ENCODE data around the gene VPS50. TPM values are rescaled to one million over a fixed set of nuclear protein-coding genes. Genes with fewer than 3 reads are reported as not detected.

Gene VPS50
- total RNA-seq, 1 experiment from 2014 or later, result 9.2 TPM

GRCh38 chr7:93279541-93279940, 47.4 kb downstream of the VPS50 start (continued):
- TF ChIP-seq, protein P1, sequence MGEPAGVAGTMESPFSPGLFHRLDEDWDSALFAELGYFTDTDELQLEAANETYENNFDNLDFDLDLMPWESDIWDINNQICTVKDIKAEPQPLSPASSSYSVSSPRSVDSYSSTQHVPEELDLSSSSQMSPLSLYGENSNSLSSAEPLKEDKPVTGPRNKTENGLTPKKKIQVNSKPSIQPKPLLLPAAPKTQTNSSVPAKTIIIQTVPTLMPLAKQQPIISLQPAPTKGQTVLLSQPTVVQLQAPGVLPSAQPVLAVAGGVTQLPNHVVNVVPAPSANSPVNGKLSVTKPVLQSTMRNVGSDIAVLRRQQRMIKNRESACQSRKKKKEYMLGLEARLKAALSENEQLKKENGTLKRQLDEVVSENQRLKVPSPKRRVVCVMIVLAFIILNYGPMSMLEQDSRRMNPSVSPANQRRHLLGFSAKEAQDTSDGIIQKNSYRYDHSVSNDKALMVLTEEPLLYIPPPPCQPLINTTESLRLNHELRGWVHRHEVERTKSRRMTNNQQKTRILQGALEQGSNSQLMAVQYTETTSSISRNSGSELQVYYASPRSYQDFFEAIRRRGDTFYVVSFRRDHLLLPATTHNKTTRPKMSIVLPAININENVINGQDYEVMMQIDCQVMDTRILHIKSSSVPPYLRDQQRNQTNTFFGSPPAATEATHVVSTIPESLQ (CRISPR knock-in tag; IDR thresholded peaks at IDR 0.05), result no peak
- TF ChIP-seq CDX4 (CRISPR knock-in tag; IDR thresholded peaks at IDR 0.05; ENCODE audit: borderline replicate concordance), result no peak
- TF ChIP-seq GABPB1 (CRISPR knock-in tag; IDR thresholded peaks at IDR 0.05), result no peak

DNA sequence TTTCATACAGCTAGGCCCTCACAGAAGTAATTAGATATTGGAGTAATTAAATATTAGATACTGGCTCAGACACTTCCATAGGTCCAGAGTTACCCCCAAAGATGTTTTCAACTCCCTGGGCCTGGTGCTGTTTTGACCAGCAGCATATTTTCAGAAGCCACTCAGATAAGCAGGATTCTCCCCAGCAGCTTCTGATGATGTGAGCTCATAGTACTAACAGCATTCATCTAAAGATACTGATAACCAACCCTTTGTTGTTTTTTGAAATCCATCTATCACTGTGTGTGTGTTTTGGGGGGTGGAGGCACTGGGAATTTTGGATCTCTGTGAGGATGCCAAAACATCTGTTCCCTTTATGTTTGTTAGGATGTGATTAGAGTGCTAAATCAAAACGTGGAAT, 52.7 kb downstream of the VPS50 start:
- H3K9me3 Mint-ChIP-seq, result no peaks in the 10 kb centered on the region
- DNase-seq (ENCODE audit: low spot score) (no peak), ATAC-seq (no peak)
- TF ChIP-seq IRF1 (CRISPR knock-in tag; IDR thresholded peaks at IDR 0.05), result no peak
- TF ChIP-seq, protein P2, sequence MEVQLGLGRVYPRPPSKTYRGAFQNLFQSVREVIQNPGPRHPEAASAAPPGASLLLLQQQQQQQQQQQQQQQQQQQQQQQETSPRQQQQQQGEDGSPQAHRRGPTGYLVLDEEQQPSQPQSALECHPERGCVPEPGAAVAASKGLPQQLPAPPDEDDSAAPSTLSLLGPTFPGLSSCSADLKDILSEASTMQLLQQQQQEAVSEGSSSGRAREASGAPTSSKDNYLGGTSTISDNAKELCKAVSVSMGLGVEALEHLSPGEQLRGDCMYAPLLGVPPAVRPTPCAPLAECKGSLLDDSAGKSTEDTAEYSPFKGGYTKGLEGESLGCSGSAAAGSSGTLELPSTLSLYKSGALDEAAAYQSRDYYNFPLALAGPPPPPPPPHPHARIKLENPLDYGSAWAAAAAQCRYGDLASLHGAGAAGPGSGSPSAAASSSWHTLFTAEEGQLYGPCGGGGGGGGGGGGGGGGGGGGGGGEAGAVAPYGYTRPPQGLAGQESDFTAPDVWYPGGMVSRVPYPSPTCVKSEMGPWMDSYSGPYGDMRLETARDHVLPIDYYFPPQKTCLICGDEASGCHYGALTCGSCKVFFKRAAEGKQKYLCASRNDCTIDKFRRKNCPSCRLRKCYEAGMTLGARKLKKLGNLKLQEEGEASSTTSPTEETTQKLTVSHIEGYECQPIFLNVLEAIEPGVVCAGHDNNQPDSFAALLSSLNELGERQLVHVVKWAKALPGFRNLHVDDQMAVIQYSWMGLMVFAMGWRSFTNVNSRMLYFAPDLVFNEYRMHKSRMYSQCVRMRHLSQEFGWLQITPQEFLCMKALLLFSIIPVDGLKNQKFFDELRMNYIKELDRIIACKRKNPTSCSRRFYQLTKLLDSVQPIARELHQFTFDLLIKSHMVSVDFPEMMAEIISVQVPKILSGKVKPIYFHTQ (CRISPR knock-in tag; IDR thresholded peaks at IDR 0.05), result no peak
- no peak for TF ChIP-seq GRHL2 (CRISPR knock-in tag; IDR thresholded peaks at IDR 0.05; ENCODE audit: insufficient replicate concordance, severe bottlenecking)
- no peak for TF ChIP-seq ZNF423 (CRISPR knock-in tag; IDR thresholded peaks at IDR 0.05)
- TF ChIP-seq, protein P3, sequence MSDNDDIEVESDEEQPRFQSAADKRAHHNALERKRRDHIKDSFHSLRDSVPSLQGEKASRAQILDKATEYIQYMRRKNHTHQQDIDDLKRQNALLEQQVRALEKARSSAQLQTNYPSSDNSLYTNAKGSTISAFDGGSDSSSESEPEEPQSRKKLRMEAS (CRISPR knock-in tag; IDR thresholded peaks at IDR 0.05), result no peak
- TF ChIP-seq, protein P4, sequence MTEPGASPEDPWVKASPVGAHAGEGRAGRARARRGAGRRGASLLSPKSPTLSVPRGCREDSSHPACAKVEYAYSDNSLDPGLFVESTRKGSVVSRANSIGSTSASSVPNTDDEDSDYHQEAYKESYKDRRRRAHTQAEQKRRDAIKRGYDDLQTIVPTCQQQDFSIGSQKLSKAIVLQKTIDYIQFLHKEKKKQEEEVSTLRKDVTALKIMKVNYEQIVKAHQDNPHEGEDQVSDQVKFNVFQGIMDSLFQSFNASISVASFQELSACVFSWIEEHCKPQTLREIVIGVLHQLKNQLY (CRISPR knock-in tag; IDR thresholded peaks at IDR 0.05), result no peak
- no peak for TF ChIP-seq ZNF416 (CRISPR knock-in tag; IDR thresholded peaks at IDR 0.05)
- no peaks in the 10 kb centered on the region for H3K27me3 Mint-ChIP-seq (ENCODE audit: low read depth)
- no peaks in the 10 kb centered on the region for H3K36me3 Mint-ChIP-seq
- H3K4me3 Mint-ChIP-seq, result no peak overlapping the region
- no peaks in the 10 kb centered on the region for H3K4me1 Mint-ChIP-seq
- ChIA-PET POLR2A (no interaction called here), CTCF (interaction anchor here (1.3 to 1.6 kb wide), 2 partner anchors 90 to 267 kb away, joined by 3 to 5 read pairs; no protein-coding TSS in a partner anchor)
- H3K27ac Mint-ChIP-seq, result no peak overlapping the region

GRCh38 chr7:93293229-93293628, 61.1 kb downstream of the VPS50 start:
- no peak for TF ChIP-seq EMX1 (CRISPR knock-in tag; IDR thresholded peaks at IDR 0.05)
- TF ChIP-seq ELF4 (CRISPR knock-in tag; IDR thresholded peaks at IDR 0.05; ENCODE audit: low read depth), result no peak
- TF ChIP-seq, protein P5, sequence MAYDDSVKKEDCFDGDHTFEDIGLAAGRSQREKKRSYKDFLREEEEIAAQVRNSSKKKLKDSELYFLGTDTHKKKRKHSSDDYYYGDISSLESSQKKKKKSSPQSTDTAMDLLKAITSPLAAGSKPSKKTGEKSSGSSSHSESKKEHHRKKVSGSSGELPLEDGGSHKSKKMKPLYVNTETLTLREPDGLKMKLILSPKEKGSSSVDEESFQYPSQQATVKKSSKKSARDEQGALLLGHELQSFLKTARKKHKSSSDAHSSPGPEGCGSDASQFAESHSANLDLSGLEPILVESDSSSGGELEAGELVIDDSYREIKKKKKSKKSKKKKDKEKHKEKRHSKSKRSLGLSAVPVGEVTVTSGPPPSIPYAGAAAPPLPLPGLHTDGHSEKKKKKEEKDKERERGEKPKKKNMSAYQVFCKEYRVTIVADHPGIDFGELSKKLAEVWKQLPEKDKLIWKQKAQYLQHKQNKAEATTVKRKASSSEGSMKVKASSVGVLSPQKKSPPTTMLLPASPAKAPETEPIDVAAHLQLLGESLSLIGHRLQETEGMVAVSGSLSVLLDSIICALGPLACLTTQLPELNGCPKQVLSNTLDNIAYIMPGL (CRISPR knock-in tag; IDR thresholded peaks at IDR 0.05), result no peak
- TF ChIP-seq TEAD1 (CRISPR knock-in tag; IDR thresholded peaks at IDR 0.05), result no peak
- DNase-seq (ENCODE audit: low spot score) (no peak), ATAC-seq (no peak)
- no peaks in the 10 kb centered on the region for H3K27me3 Mint-ChIP-seq (ENCODE audit: low read depth)
- no peaks in the 10 kb centered on the region for H3K36me3 Mint-ChIP-seq
- no peaks in the 10 kb centered on the region for H3K9me3 Mint-ChIP-seq
- peaks cover 5% of the 10 kb centered on the region for H3K4me1 Mint-ChIP-seq
- H3K27ac Mint-ChIP-seq, result no peak overlapping the region
- no peak overlapping the region for H3K4me3 Mint-ChIP-seq
- POLR2A ChIA-PET, result no interaction called here
- CTCF ChIA-PET, result interaction anchor here (2.2 kb wide), 1 partner anchor 81 kb away, joined by 7 read pairs; no protein-coding TSS in a partner anchor
